GM10248 (cell line): ENCODE data around the gene AK8.

ENCODE experiments used
- CTCF ChIA-PET: fragments of 300-600 bp; sonication (Branson Sonifier 250); formaldehyde crosslinking; extraction: SDS; loops from one replicate; lab custom pipeline; 2021; ENCODE audit warnings: antibody characterized with exemption; lab: Yijun Ruan, JAX
- POLR2A ChIA-PET: fragments of 350-650 bp; sonication (Branson Sonifier 250); formaldehyde crosslinking; extraction: SDS; loops from one replicate; lab custom pipeline; 2020; ENCODE audit warnings: antibody characterized with exemption; lab: Yijun Ruan, JAX
- DNase-seq: peaks from one replicate; pipeline ENCODE4 v3.0.0; 2012; ENCODE audit errors: extremely low spot score
- CTCF ChIP-seq: IDR thresholded peaks from 2 replicates; pipeline ENCODE4 v1.5.1; 2012; ENCODE audit warnings: mild to moderate bottlenecking, low read depth; ENCODE audit errors: extremely low read depth, missing control alignments, control extremely low read depth

Gene AK8

DNA sequence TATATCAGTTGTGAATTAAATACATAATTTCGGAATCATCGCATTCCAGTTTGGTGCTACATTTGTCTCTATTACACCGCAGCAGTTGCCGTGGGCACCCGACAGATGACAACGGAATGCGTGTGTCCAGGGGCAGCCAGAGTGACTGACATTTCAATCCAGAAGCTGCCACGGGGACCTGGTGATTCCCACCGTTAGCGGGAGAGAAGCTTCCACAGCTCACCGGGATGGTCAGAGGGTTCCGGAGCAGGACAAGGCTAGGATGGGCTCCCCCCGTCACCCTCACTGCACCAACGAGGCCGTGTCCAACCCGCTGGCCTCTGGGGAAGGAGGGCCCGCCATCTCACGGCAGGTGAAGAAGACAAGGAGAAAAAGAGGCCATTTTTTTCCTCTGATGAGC, 121.1 kb downstream of the AK8 start:
- ChIA-PET CTCF (no interaction called here), POLR2A (no interaction called here)
- TF ChIP-seq CTCF, result no peak
- DNase-seq, result no peak

DNA sequence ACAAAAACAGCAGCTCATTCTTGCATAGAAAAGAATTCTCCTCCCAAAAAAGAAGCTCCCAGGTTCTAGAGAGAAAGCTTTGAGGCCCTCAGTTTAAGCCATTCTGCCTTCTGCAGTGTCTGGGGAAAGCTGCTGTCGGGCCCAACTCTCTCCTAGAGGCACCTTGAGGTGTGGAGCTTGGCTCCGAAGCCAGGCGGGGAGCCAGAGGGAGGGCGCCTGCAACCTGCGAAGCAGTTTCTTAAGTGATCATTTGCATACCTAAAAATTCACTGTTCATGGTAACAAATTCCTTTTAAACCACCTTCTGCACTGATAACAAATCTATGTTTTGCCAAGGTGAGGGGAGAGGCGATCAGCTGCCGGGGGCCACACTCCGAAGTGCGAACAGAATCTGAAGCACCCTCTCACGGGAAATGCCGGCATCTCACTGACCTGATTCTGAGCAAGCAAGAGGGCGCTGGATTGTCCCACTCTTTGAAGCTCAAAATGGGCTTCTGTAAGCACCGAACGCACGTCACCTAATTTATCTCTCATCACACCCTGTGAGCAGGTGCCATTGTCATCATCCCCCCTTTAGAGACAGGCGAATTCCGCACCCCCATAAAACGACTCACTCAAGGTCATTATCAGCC, 121.8 kb downstream of the AK8 start:
- ChIA-PET CTCF (interaction anchor here (1.7 kb wide), 1 partner anchor 11 kb away, joined by 4 read pairs; no protein-coding TSS in a partner anchor), POLR2A (no interaction called here)
- TF ChIP-seq CTCF, result no peak
- no peak for DNase-seq

DNA sequence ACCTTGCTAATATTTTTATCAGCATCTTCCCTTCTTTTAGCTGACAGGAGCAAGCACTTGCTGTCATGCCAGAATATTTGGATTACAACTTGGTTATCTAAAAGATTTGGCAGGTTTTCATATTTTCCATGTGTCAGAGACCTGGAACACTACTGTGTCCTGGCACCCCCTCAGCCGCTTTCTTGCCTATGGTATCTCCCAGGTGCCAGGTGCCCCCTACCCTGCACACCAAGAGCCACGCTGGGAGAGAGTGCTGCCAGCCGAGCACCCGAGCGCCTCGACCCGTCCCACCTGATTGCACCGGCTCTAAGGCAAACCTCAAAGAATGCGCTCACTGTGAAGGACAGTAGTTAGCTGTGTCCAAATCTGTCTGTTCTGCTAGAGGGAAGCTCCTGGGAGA, 123.0 kb downstream of the AK8 start:
- POLR2A ChIA-PET, result no interaction called here
- TF ChIP-seq CTCF, result no peak
- DNase-seq, result no peak
- CTCF ChIA-PET, result interaction anchor here (1.7 kb wide), 1 partner anchor 12 kb away, joined by 4 read pairs; no protein-coding TSS in a partner anchor

GRCh38 chr9:132754236-132754635, 123.8 kb downstream of the AK8 start:
- no peak for DNase-seq
- TF ChIP-seq CTCF, result no peak
- ChIA-PET CTCF (no interaction called here), POLR2A (no interaction called here)

DNA sequence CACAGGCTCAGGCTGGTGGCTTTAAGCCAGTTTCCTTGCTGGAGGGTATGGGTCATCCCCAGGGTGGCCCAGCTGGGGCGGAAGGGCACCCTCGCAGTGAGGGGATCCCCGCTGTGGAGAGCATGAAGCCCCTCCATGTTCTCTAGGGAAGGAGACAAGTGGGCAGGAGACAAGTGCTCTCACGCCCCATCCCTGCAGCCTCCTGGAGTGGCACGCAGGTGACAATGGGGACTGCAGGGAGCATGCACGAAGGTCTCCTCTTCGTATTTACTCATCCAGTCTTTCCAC, 124.5 kb downstream of the AK8 start:
- ChIA-PET CTCF (no interaction called here), POLR2A (no interaction called here)
- DNase-seq, result no peak
- no peak for TF ChIP-seq CTCF

- no peak for TF ChIP-seq CTCF
- ChIA-PET CTCF (no interaction called here), POLR2A (no interaction called here)
- no peak for DNase-seq
Measured at GRCh38 chr9:132752877-132753592, 125.0 kb downstream of the AK8 start.
